Loucy (cell line): ENCODE results near the gene NKX2-3.

ENCODE experiments used
- H2AFZ ChIP-seq: fragments of 200-600 bp; sonication (generic); 2 replicates; pipeline ENCODE4 v1.6.0; 2016; ENCODE audit warnings: antibody characterized with exemption, mild to moderate bottlenecking, low read length, moderate library complexity
- H3F3A ChIP-seq: fragments of 200-600 bp; 2 replicates; pipeline ENCODE4 v1.6.0; 2016; ENCODE audit warnings: antibody characterized with exemption, low read depth, mild to moderate bottlenecking
- H3K27me3 ChIP-seq: fragments of 200-600 bp; sonication (generic); 2 replicates; pipeline ENCODE4 v1.6.1; 2014; ENCODE audit warnings: low read length, mild to moderate bottlenecking; ENCODE audit not compliant: insufficient read depth, poor library complexity, severe bottlenecking
- H3K36me3 ChIP-seq: fragments of 200-600 bp; sonication (generic); 2 replicates; pipeline ENCODE4 v1.6.1; 2016; ENCODE audit warnings: low read length; ENCODE audit not compliant: insufficient read depth
- H3K4me1 ChIP-seq: fragments of 200-600 bp; sonication (generic); 2 replicates; pipeline ENCODE4 v1.5.1; 2014; ENCODE audit warnings: low read length, mild to moderate bottlenecking; ENCODE audit not compliant: insufficient read depth, poor library complexity, severe bottlenecking
- H3K4me2 ChIP-seq: fragments of 200-600 bp; sonication (generic); 2 replicates; pipeline ENCODE4 v1.6.0; 2014; ENCODE audit warnings: antibody characterized with exemption, low read length, low read depth, mild to moderate bottlenecking; ENCODE audit not compliant: poor library complexity, severe bottlenecking
- H3K4me3 ChIP-seq: fragments of 200-600 bp; sonication (generic); 2 replicates; pipeline ENCODE4 v1.5.1; 2014; ENCODE audit warnings: low read length, mild to moderate bottlenecking, mixed read lengths; ENCODE audit not compliant: poor library complexity, severe bottlenecking
- H3K79me2 ChIP-seq: fragments of 200-600 bp; sonication (generic); 2 replicates; pipeline ENCODE4 v1.6.1; 2014; ENCODE audit warnings: low read length; ENCODE audit not compliant: insufficient read depth
- H3K9ac ChIP-seq: fragments of 200-600 bp; sonication (generic); 2 replicates; pipeline ENCODE4 v1.6.0; 2014; ENCODE audit warnings: mild to moderate bottlenecking, low read depth, low read length, moderate library complexity; ENCODE audit not compliant: poor library complexity, severe bottlenecking
- H3K9me2 ChIP-seq: fragments of 200-600 bp; sonication (generic); replicated peaks from 2 replicates; pipeline ENCODE4 v1.6.1; 2016; ENCODE audit warnings: low read depth, low read length, mixed read lengths
- H3K9me3 ChIP-seq: fragments of 200-600 bp; sonication (generic); 2 replicates; pipeline ENCODE4 v1.6.1; 2014; ENCODE audit warnings: mild to moderate bottlenecking, antibody characterized with exemption, low read length, low read depth; ENCODE audit not compliant: insufficient read depth
- H4K20me1 ChIP-seq: fragments of 200-600 bp; sonication (generic); 2 replicates; pipeline ENCODE4 v1.6.0; 2014; ENCODE audit warnings: antibody characterized with exemption, low read length, mild to moderate bottlenecking; ENCODE audit not compliant: insufficient read depth, poor library complexity, severe bottlenecking
- EZH2phosphoT487 ChIP-seq: fragments of 200-600 bp; IDR thresholded peaks from 2 replicates; pipeline ENCODE4 v1.6.1; 2018; ENCODE audit warnings: antibody characterized with exemption, mild to moderate bottlenecking, moderate library complexity, borderline replicate concordance
- TF ChIP-seq, protein P1 (sequence below): fragments of 200-600 bp; sonication (generic); conservative IDR thresholded peaks from 2 replicates; pipeline ENCODE4 v1.5.1; 2014; ENCODE audit warnings: mild to moderate bottlenecking, antibody characterized with exemption, low read length

The NKX2-3 gene

DNA sequence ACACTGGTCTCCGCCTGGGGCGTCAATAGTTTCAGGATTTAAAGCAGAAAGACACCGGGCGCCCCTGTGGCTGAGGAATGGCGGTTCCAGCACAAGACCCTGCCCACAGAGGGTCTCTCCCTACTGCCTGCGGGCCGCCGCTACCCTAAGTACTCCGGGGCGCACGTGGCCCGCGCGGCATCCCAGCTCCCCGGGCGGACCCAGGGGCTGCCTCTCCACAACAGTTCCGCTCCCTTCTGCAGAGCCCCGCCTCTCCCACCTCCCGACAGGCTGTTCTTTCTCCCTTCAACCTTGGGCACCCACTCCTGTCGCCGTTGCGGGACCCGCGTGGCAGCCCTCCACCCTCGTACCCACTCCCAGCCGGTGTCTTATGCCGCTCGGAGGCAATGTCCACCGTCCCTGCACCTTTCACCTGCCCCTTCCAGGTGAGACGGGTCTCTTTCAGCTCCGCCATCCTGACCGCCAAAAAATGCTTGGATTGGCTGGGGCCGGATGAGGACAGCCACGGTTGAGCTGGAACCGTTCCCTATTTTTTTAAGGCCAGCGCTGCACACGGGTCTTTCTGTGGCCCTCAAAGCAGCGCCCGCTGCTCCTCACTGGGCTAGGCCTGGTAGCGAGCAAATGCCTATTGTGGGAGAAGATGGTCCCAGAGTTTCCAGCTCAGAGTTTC is 1.6 kb upstream of the NKX2-3 start:
- Histone ChIP-seq H3K4me2 (no peak overlapping the region), H3K36me3 (no peaks in the 10 kb centered on the region), H3K9ac (no peak overlapping the region), H3K9me3 (no peaks in the 10 kb centered on the region), H3K4me1 (no peaks in the 10 kb centered on the region), H4K20me1 (no peaks in the 10 kb centered on the region), H3F3A (no peaks in the 10 kb centered on the region), H3K9me2 (no peaks in the 10 kb centered on the region), H2AFZ (no peak overlapping the region), H3K79me2 (no peaks in the 10 kb centered on the region), H3K4me3 (no peak overlapping the region), H3K27me3 (no peaks in the 10 kb centered on the region)
- TF ChIP-seq, protein P1, sequence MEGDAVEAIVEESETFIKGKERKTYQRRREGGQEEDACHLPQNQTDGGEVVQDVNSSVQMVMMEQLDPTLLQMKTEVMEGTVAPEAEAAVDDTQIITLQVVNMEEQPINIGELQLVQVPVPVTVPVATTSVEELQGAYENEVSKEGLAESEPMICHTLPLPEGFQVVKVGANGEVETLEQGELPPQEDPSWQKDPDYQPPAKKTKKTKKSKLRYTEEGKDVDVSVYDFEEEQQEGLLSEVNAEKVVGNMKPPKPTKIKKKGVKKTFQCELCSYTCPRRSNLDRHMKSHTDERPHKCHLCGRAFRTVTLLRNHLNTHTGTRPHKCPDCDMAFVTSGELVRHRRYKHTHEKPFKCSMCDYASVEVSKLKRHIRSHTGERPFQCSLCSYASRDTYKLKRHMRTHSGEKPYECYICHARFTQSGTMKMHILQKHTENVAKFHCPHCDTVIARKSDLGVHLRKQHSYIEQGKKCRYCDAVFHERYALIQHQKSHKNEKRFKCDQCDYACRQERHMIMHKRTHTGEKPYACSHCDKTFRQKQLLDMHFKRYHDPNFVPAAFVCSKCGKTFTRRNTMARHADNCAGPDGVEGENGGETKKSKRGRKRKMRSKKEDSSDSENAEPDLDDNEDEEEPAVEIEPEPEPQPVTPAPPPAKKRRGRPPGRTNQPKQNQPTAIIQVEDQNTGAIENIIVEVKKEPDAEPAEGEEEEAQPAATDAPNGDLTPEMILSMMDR, result no peak
- TF ChIP-seq EZH2phosphoT487, result no peak

DNA sequence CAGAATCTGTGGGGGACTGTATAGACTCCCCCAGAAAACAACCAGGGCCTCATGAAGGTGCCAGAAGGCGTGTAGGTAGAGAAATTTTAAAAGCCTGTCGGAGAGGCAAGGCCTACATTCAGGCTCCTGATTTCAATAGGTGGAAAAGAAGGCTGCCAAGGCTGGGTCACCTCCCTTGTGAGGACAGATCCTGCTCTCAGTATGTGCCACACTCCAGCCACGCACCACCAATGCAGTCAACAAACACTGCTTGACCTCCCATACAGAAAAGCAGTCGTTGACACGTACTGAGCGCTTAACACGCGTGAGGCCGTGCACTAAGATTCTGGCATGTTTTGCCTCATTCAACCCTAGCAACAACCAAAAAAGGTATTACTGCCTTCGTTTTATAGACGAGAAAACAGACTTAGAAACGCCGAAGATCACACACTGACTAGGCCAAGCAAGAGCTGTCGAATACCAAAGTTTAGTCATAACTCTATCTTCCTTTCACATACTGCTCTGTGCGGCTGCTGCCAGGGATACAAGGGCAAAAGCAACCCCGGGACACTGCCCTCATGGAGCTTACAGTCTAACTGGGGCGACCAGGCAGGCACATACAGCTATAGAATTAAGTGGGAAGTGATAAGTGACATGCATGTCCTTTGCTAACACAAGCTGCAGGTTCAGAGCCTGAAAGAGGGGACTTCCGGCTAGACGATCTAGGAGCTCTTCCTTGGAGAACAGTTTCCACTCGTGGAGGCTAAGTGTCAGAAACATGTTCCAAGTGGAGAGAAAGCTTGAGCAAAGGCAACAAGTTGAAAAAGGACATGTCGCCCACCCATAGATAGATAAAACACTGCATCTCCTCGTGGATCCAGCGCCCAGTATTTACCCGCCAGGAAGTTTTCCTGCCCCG is 797 bp upstream of the NKX2-3 start:
- Histone ChIP-seq H3K9ac (no peak overlapping the region), H3K79me2 (no peaks in the 10 kb centered on the region), H3K9me2 (no peaks in the 10 kb centered on the region), H3K4me1 (no peaks in the 10 kb centered on the region), H2AFZ (no peak overlapping the region), H3K4me3 (no peak overlapping the region), H3K9me3 (no peaks in the 10 kb centered on the region), H4K20me1 (no peaks in the 10 kb centered on the region), H3K4me2 (no peak overlapping the region), H3K27me3 (no peaks in the 10 kb centered on the region), H3F3A (no peaks in the 10 kb centered on the region), H3K36me3 (no peaks in the 10 kb centered on the region)
- TF ChIP-seq, protein P1, result no peak

DNA sequence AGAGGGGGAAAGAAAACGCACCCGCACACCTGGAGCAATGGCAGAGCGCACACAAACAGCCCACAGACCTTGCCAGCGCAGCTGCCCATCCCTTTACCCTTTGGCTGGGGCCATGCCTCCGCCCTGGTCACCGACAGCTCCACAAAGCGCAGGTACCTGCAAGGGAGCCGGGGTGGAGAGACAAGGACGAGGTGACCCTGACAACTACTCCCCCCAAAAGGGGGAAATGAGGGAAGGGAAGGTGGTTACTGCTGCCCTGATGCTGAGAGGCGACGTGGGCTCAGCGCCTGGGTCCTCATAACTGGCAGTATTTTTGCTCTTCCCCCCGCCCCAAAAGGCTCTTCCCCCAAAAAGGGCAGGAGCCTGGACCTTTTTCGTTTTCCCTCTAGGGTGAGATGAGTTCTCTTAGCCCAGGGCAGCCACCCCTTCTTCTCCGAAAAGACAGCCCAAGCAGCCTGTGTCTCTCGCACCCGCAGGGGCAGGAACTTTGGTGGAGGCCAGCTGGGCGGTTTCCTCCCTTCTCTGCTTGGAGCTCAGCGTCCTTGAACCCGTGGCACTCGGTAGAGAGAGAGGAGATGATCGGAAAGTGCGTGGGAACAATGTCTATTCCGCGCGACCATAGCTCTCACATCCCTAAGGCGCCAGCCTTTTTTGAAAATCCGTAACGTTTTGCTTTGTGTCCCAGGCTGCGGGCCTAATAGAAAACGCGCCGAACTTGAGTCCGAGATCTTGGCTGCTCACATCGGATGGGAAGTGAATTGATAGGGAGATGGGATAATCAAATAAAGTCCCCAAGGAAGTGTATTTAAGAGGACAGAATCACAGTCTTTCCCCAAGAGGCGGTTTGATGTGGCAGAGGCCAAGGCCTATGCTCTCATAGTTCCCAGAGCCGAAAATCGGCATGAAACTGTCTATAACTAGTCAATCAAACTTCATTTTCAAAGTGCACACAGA is 1.0 kb downstream of the NKX2-3 start:
- H3K9me3 ChIP-seq, result no peaks in the 10 kb centered on the region
- H3F3A ChIP-seq, result no peaks in the 10 kb centered on the region
- H3K79me2 ChIP-seq, result no peaks in the 10 kb centered on the region
- no peak overlapping the region for H3K4me2 ChIP-seq
- H3K9me2 ChIP-seq, result no peaks in the 10 kb centered on the region
- no peak for TF ChIP-seq EZH2phosphoT487
- TF ChIP-seq, protein P1, result no peak
- H3K27me3 ChIP-seq, result no peaks in the 10 kb centered on the region
- H2AFZ ChIP-seq, result no peak overlapping the region
- no peaks in the 10 kb centered on the region for H4K20me1 ChIP-seq
- H3K4me3 ChIP-seq, result no peak overlapping the region
- H3K9ac ChIP-seq, result no peak overlapping the region
- H3K4me1 ChIP-seq, result no peaks in the 10 kb centered on the region
- H3K36me3 ChIP-seq, result no peaks in the 10 kb centered on the region
